ENCODE results near the gene CCT2.

DNA sequence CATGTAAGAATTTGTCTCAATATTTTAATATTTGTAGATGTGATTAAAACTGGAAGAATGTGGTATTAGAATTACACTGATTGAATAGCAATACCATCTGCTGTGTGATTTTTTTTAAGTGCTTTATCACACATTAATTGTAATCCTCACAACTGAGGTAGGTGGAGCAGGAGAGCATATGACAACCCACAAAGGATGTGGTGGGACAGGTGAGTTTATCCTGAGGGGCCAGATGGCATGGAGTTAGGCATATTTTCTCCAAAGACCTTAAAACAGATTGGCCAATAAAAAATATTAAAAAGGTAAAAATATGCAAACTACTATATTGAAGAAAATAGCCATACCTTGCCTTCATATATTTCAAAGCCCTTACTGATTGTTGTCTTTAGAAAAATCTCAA is 17.7 kb downstream of the CCT2 start:
- TF ChIP-seq, protein P1, sequence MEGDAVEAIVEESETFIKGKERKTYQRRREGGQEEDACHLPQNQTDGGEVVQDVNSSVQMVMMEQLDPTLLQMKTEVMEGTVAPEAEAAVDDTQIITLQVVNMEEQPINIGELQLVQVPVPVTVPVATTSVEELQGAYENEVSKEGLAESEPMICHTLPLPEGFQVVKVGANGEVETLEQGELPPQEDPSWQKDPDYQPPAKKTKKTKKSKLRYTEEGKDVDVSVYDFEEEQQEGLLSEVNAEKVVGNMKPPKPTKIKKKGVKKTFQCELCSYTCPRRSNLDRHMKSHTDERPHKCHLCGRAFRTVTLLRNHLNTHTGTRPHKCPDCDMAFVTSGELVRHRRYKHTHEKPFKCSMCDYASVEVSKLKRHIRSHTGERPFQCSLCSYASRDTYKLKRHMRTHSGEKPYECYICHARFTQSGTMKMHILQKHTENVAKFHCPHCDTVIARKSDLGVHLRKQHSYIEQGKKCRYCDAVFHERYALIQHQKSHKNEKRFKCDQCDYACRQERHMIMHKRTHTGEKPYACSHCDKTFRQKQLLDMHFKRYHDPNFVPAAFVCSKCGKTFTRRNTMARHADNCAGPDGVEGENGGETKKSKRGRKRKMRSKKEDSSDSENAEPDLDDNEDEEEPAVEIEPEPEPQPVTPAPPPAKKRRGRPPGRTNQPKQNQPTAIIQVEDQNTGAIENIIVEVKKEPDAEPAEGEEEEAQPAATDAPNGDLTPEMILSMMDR (IDR thresholded peaks at IDR 0.05): no peak
- TF ChIP-seq POLR2A (IDR thresholded peaks at IDR 0.05): no peak

All from uterus (tissue), 2 donors.